Panc1 (cell line): ENCODE results near the gene MYOT. TPM values are rescaled to one million over a fixed set of nuclear protein-coding genes. Genes with fewer than 3 reads are reported as not detected.

Source experiments
- ATAC-seq: fragments of 200-7000 bp; cut with Tn5 transposase; 2 replicates; pipeline ENCODE4 v1.9.1; 2020; ENCODE audit warnings: mild to moderate bottlenecking, moderate library complexity
- BruUV-seq: library from RNA; stranded (reverse); fragments of 400-500 nt; replicated peaks from 2 replicates; lab custom pipeline; 2021; lab: Mats Ljungman, UMichigan
- CTCF ChIA-PET: fragments of 300-600 bp; sonication (Branson Sonifier 250); formaldehyde crosslinking; loops from one replicate; lab custom pipeline; 2022; ENCODE audit warnings: antibody characterized with exemption; lab: Charles Lee
- POLR2A ChIA-PET: fragments of 300-600 bp; sonication (Branson Sonifier 250); formaldehyde crosslinking; loops from one replicate; lab custom pipeline; 2022; ENCODE audit warnings: antibody characterized with exemption; lab: Charles Lee
- DNase-seq: peaks from one replicate; pipeline ENCODE4 v3.0.0-alpha.2; 2010; ENCODE audit warnings: low read depth, low spot score
- H3K27ac ChIP-seq: 2 replicates; pipeline ENCODE4 v1.5.1; 2011; ENCODE audit warnings: mild to moderate bottlenecking, low read length, inconsistent platforms
- H3K27me3 ChIP-seq: fragments of 200-500 bp; sonication (Bioruptor generic); 2 replicates; pipeline ENCODE4 v1.6.0; 2014; ENCODE audit warnings: low read length, inconsistent platforms; ENCODE audit not compliant: control insufficient read depth, insufficient read depth
- H3K36me3 ChIP-seq: fragments of 200-500 bp; sonication (Bioruptor generic); 2 replicates; pipeline ENCODE4 v1.5.1; 2014; ENCODE audit warnings: inconsistent platforms, mild to moderate bottlenecking, low read length, moderate library complexity; ENCODE audit not compliant: control insufficient read depth, insufficient read depth
- H3K4me1 ChIP-seq: 2 replicates; pipeline ENCODE4 v1.5.1; 2011; ENCODE audit warnings: inconsistent platforms, mild to moderate bottlenecking, low read length, moderate library complexity; ENCODE audit not compliant: control insufficient read depth, insufficient read depth
- H3K4me3 ChIP-seq, 2 experiments: 2 replicates each; pipeline ENCODE4 v1.5.1; 2011 to 2012; ENCODE audit warnings: low read depth in 2 of 2, low read length in 2 of 2, mild to moderate bottlenecking in 2 of 2, inconsistent platforms in 1 of 2, moderate library complexity in 1 of 2
- H3K9me3 ChIP-seq: fragments of 200-500 bp; sonication (Bioruptor generic); 2 replicates; pipeline ENCODE4 v1.5.1; 2014; ENCODE audit warnings: low read depth, mild to moderate bottlenecking, inconsistent platforms, low read length, moderate library complexity; ENCODE audit not compliant: control insufficient read depth, insufficient read depth
- CTCF ChIP-seq: fragments of 450-650 bp; IDR thresholded peaks from 2 replicates; pipeline ENCODE4 v1.5.1; 2017; ENCODE audit warnings: mild to moderate bottlenecking
- POLR2AphosphoS5 ChIP-seq: IDR thresholded peaks from 2 replicates; pipeline ENCODE4 v1.6.1; 2012; ENCODE audit warnings: mild to moderate bottlenecking, low read depth, low read length, moderate library complexity
- SIN3A ChIP-seq: IDR thresholded peaks from 2 replicates; pipeline ENCODE4 v1.6.1; 2012; ENCODE audit warnings: low read depth, mild to moderate bottlenecking, low read length, moderate library complexity, borderline replicate concordance; ENCODE audit not compliant: insufficient read depth
- TCF7L2 ChIP-seq: IDR thresholded peaks from 2 replicates; pipeline ENCODE4 v1.6.1; 2011; ENCODE audit warnings: mild to moderate bottlenecking, low read depth, low read length, inconsistent platforms
- in situ Hi-C: cut with HindIII; loops from 2 replicates; pipeline ENCODE4 v1.10.0; 2016; ENCODE audit warnings: low sequenced_read_pairs, low pct_unique_long_range_greater_than_20kb
- intact Hi-C: fragments of 100-400 bp; cut with micrococcal nuclease; formaldehyde crosslinking; loops from one replicate; pipeline ENCODE4 v1.10.0; 2022; ENCODE audit not compliant: unreplicated experiment
- total RNA-seq: library from RNA; stranded (reverse); gene quantifications from one replicate; pipeline ENCODE4 v1.2.1, GENCODE V29; 2021; ENCODE audit not compliant: unreplicated experiment
- TF ChIP-seq, protein P1 (sequence below), 2 experiments: IDR thresholded peaks; 2 replicates each; pipeline ENCODE4 v1.6.1; 2011 to 2012; ENCODE audit warnings: low read depth in 2 of 2, control low read depth in 1 of 2, low read length in 1 of 2, mild to moderate bottlenecking in 1 of 2, moderate library complexity in 1 of 2; ENCODE audit not compliant: insufficient read depth in 1 of 2

The MYOT gene
- total RNA-seq, 1 experiment from 2014 or later, result not detected

DNA sequence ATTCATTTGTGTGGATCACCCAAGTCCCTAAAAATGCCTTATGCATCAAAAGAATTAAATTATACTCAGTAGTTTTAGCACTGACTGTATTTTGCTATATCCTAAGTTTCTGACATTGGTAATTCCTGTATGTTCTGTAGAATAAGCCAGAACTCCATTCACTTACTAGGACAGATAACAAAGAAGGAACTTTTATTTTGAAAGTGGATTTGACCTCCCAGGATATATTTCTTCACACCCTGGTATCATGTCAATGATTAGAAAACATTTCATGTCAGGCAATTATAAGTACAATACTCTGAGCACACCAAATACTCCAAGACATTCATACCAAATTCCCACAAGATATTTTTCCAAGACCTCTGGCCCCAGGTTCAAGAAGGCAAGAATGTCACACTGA lies 28.7 kb upstream of the MYOT start:
- H3K27ac ChIP-seq, result no peak overlapping the region
- BruUV-seq, result no TSS peak

GRCh38 chr5:137842296-137842695 lies 25.4 kb upstream of the MYOT start:
- no peaks in the 10 kb centered on the region for H3K27me3 ChIP-seq
- no peak overlapping the region for H3K27ac ChIP-seq
- H3K36me3 ChIP-seq, result no peaks in the 10 kb centered on the region
- DNase-seq (no peak), ATAC-seq (no peak)
- H3K4me3 ChIP-seq, result no peak overlapping the region
- intact Hi-C loops, result no loop called here
- H3K9me3 ChIP-seq, result no peaks in the 10 kb centered on the region
- ChIA-PET CTCF (no interaction called here), POLR2A (no interaction called here)
- H3K4me1 ChIP-seq, result no peaks in the 10 kb centered on the region
- TF ChIP-seq, protein P1, sequence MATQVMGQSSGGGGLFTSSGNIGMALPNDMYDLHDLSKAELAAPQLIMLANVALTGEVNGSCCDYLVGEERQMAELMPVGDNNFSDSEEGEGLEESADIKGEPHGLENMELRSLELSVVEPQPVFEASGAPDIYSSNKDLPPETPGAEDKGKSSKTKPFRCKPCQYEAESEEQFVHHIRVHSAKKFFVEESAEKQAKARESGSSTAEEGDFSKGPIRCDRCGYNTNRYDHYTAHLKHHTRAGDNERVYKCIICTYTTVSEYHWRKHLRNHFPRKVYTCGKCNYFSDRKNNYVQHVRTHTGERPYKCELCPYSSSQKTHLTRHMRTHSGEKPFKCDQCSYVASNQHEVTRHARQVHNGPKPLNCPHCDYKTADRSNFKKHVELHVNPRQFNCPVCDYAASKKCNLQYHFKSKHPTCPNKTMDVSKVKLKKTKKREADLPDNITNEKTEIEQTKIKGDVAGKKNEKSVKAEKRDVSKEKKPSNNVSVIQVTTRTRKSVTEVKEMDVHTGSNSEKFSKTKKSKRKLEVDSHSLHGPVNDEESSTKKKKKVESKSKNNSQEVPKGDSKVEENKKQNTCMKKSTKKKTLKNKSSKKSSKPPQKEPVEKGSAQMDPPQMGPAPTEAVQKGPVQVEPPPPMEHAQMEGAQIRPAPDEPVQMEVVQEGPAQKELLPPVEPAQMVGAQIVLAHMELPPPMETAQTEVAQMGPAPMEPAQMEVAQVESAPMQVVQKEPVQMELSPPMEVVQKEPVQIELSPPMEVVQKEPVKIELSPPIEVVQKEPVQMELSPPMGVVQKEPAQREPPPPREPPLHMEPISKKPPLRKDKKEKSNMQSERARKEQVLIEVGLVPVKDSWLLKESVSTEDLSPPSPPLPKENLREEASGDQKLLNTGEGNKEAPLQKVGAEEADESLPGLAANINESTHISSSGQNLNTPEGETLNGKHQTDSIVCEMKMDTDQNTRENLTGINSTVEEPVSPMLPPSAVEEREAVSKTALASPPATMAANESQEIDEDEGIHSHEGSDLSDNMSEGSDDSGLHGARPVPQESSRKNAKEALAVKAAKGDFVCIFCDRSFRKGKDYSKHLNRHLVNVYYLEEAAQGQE (IDR thresholded peaks at IDR 0.05; ENCODE audit: insufficient read depth in 1 of 2, low read depth in 2 of 2, low read length in 1 of 2), result no peak
- TF ChIP-seq TCF7L2 (no peak), SIN3A (no peak)
- in situ Hi-C loops, result no loop called here
- BruUV-seq, result no TSS peak

More for the DNA sequence above, 28.7 kb upstream of the MYOT start:
- ATAC-seq, result no peak
- CTCF ChIA-PET, result no interaction called here
- no peak for DNase-seq
- H3K36me3 ChIP-seq, result no peaks in the 10 kb centered on the region
- in situ Hi-C loops, result no loop called here
- peaks cover 8% of the 10 kb centered on the region for H3K4me1 ChIP-seq
- H3K9me3 ChIP-seq, result no peaks in the 10 kb centered on the region
- H3K4me3 ChIP-seq, result no peak overlapping the region
- TF ChIP-seq, protein P1 (IDR thresholded peaks at IDR 0.05; ENCODE audit: insufficient read depth in 1 of 2, low read depth in 2 of 2, low read length in 1 of 2), result no peak
- TF ChIP-seq POLR2AphosphoS5 (no peak), TCF7L2 (no peak), CTCF (no peak), SIN3A (no peak)
- intact Hi-C loops, result no loop called here
- POLR2A ChIA-PET, result interaction anchor here (0.6 kb wide), 1 partner anchor 145 kb away, joined by 3 read pairs; no protein-coding TSS in a partner anchor
- no peaks in the 10 kb centered on the region for H3K27me3 ChIP-seq
